Epithelial cell of esophagus (primary cell): ENCODE measurements around the gene SETBP1.

ENCODE experiments used
- DNase-seq: peaks from one replicate; pipeline ENCODE4 v3.0.0; 2010; ENCODE audit warnings: low read depth
- H3K4me3 ChIP-seq: 2 replicates; pipeline ENCODE4 v1.5.1; 2011; ENCODE audit warnings: mild to moderate bottlenecking, low read length, control low read depth
- CTCF ChIP-seq: IDR thresholded peaks from 2 replicates; pipeline ENCODE4 v1.5.1; 2011; ENCODE audit warnings: low read depth, mild to moderate bottlenecking, low read length, control low read depth, inconsistent platforms; ENCODE audit not compliant: insufficient read depth; ENCODE audit errors: missing control alignments

Gene SETBP1

GRCh38 chr18:45090526-45091140 is 409.9 kb downstream of the SETBP1 start:
- no peak for DNase-seq
- TF ChIP-seq CTCF: no peak
- H3K4me3 ChIP-seq: no peak overlapping the region

DNA sequence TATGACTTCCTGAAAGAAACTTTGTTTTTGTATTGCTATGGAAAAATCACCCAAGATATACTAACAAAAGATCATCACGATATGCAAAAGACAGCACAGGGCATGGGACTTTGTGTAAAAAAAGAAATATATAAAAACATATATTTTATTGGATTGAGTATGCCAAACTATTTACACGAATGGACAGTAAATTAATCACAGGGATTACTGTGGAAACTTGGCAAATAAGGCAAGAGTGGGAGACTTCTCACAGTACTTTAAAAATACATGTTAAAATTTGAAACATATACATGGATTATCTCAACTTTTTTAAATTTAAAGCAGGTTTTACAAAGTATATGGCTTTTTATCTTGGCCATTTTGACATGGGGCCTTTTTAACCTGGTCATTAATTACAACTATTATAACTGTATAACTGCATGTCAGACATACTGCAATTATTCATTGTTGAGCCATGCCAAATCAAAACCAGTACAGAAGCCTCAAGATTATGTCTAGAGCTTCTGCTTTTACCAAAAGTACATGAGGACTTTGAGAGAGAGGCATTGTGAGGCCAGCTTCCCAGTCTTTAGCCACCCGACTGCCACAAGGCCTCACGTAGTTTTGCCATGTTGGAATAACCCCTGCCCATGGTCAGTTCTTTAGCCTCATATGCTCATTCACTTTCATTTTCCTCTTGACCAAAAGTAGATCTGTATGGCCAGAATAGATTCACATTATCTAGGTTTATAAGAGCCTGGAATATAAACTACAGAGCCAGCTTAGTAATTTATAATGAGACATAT is 419.8 kb downstream of the SETBP1 start:
- H3K4me3 ChIP-seq: no peak overlapping the region
- TF ChIP-seq CTCF: no peak
- DNase-seq: no peak

- no peak overlapping the region for H3K4me3 ChIP-seq
- no peak for TF ChIP-seq CTCF
- no peak for DNase-seq
These were observed 421.4 kb downstream of the SETBP1 start for GRCh38 chr18:45102126-45102525.

- TF ChIP-seq CTCF: no peak
- no peak for DNase-seq
These were observed 422.2 kb downstream of the SETBP1 start for GRCh38 chr18:45102863-45103262.

DNA sequence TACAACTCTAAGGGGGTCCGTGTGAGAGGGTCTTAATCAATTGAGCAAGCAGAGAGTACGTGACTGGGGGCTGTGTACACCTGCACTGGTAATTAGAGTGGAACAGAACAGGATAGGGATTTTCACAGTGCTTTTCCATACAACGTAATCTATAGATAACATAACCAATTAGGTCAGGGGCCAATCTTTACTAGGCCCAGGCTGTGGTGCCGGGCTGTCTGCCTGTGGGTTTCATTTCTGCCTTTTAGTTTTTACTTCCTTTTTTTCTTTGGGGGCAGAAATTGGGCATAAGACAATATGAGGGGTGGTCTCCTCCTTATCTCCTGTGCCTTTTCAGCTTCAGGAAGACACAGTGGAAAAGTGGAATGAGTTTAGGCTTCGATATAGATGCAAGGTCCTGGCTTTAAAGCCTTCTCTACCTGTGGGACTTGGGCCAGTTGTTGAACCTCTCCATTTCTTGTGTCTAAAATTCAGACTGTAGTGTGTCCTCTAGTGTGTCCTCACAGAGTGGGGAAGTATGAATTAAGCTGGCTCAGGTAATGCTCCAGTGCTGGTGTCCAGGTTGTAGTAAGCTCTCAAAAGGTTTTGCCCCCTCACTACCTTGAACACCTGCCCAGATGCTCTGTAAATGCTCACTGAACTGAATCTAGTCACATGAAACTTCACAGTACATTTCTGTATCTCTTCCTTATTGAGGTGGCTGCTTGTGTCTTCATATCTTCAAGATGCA is 422.8 kb downstream of the SETBP1 start:
- no peak for DNase-seq
- TF ChIP-seq CTCF: no peak
- H3K4me3 ChIP-seq: no peak overlapping the region

More at GRCh38 chr18:45102863-45103262, 422.2 kb downstream of the SETBP1 start:
- H3K4me3 ChIP-seq: no peak overlapping the region

GRCh38 chr18:45104049-45104395 is 423.3 kb downstream of the SETBP1 start:
- no peak overlapping the region for H3K4me3 ChIP-seq
- no peak for TF ChIP-seq CTCF
- no peak for DNase-seq
